Stimulated activated CD4-positive, alpha-beta T cell treated with anti-CD3 and anti-CD28 coated beads, Interleukin-1b, Interleukin-23, amount 100 ng/mL, for 4 hours (primary cell): Measurements from ENCODE around the gene DLGAP1.

Experiments used
- DNase-seq, 2 donors: peaks; one replicate each; pipeline ENCODE4 v3.0.0-alpha.2; 2020; ENCODE audit warnings: low read depth in 2 of 2

Gene DLGAP1

DNA sequence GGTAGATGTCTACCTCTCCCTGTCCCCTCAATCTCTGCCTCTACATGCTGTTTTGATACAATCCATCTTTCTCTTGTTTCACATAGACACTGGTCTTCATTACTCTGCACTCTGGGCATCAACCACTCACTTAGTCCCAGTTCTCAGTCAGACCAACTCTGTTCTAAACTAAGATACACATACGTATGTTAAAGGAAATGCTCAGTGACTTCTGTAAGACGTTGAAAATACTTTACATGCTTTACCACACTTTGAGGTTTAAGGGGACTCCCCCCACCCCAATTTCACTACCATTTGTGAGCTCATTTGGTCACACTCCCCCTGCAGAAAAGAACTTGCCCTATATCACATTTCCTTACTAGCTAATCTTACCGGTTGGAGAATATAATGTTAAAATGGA is 507.7 kb downstream of the DLGAP1 start:
- no peak for DNase-seq

DNA sequence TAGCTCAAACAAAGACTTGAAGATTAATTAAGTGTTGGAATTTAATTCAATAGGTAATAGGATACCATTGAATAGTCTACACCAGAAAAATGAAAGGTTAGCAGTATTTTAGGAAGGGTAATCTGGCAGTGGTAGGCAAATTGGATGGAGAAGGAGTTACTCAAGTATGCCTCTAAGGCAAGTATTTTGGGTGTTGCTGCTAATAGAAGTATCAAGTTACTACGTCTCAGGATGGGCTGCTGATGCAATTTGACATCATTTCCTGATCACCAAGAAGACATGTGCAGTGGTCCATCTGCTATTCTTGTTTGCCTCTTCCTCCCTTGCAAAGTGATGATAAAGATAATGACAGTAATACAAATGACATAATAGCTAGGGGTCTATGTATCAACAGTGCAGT is 519.8 kb downstream of the DLGAP1 start:
- DNase-seq = no peak

DNA sequence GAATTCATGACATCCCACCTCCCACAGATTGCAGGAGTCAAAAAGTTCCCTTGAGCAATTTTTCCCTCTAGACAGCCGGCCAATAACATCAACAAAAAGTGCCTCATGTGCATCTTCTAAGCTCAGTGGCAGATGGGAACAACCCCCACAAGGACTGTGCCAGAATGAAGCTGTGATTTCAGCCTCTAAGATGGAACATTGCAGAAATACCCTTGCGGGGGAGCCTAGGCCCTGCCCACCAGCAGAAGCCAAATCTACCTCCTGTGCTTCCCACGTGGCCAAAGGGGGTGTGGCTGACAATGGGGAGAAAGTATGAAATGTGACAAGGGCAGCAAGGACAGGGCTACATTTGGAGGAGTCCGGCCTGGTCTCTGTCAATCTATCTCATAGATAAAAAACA is 522.8 kb downstream of the DLGAP1 start:
- no peak for DNase-seq

DNA sequence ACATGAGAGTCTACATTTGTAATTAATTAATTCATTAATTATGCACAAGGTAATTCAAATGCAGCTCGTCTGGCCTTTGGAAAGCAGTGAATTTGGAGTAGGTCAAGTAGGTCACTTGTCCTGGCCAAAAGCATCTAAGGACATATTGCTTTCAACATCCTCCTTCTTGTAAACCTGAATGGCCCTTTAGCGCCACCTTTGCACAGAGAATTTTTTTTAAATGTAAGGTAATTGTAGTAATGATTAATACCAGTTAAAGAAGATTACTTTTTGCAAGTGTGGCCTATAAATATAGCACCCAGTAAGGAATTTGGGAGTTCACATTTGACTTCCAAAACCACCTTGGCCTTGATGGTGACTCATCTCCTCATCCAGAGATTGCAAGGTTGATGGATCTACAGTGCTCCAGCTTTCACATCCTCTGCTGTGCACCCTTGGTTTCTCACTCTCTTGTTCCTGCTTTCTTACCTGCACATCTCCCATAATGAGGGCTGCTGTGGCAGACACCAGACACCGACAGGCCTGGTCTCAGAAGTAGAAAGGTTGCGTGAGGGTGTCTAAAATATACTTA is 523.5 kb downstream of the DLGAP1 start:
- no peak for DNase-seq

DNA sequence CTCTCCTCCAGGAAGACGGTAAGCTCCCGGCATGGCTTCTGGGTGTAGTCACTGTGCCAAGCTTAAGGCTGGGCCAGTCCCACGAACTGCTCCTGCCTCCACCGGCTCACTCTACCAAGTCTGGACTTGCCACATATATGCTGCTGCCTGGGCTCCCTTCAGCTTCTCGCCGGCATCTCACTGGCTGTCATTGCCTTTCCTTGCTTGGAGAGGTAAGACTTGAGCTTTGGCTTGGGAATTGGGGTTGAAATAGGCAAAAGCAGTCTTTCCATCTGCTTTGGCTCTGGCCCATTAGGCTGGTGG is 524.1 kb downstream of the DLGAP1 start:
- DNase-seq = no peak

DNA sequence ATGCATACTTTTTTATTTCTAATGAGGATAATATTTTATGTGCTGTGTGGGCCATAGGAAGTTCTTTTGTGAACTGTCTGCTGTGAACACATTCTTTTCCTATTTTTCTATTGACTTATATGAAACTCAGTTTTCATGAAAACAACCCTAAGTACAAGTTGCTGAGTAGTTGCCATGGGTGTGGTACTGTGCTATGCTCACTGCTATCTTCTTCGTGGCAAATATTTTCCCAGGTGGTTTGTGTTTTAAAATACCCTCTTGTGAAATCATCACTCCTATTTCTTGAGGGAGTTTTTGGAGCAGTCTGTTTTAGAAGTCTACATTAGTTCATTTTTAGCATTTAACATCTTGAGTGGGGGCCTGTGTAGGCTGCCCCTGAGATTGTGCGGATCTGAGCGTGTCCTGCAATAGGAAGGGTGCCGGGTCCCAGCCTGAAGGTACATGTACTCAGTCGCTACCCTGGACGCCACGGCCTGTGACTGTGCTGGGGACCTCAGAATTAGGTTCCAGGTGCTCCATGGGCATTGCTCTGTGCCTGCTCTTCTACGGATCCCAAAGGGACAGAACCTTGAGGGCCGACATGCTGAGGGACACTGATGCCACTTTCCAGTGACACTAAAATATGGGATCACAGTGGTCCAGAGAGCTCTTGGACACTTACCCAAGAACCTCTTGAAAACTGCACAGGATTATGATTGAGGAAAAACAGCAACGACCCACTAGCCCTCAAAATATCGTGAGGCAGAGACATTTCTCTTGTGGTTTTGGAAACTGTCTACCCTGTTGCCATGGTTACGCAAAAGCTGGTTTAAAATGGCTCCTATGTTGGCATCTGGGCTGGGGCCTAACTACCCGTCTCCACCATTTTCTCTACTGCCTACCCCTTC is 524.7 kb downstream of the DLGAP1 start:
- no peak for DNase-seq

DNA sequence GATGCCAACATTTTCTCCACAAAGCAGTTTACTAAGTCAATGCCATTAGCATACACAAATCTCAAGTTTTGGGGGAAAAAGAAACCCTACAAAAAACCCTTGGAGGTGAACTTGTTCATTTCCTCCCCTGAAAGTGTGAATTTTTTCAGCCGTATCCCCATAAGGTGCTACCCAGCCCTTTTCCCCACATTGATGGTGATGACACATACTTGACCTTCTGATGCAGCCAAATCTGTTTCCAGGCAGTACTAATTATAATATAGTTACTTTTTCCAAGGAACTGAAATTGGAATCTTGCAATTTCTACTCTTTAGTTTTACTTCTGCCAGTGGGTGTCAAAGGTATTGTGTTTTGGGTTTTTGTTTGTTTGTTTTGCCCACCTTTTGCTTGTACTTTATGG is 530.7 kb downstream of the DLGAP1 start:
- no peak for DNase-seq

DNA sequence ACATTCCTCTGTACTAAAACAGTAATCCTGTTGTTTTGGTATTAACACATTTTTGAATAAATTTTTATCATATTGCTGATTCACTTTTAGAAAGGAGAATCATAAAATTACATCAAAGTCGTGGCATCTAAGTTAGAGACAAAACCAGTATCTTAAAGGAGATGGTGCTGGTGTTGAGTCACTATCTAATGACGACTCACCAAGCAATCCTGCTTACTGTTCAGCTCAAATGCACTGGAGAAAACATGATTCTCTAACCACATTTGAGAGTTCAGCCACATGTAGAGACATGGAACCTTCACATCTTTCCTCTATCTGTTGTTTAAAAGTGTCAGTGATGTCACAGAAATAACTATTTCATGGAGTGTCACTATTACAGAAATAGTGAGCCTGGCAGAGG is 531.4 kb downstream of the DLGAP1 start:
- no peak for DNase-seq

DNA sequence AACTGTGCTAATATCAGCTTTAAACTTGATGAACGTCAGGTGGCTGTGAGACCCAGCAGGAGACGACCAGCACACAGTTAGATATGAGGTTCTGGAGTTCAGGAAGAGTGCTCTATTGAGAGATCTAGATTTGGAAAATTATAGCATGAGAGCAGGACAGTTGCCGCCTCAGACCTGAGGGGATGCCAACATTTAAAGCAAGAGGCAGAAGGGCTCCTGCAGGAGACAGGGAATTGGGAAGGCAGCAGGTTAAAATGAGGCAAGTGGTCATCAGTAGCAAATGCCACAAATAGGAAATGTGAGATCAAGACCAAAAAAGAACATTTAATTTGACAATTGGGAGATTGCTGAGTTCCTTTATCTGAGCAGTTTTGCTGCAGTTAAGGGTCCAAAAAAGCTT is 533.3 kb downstream of the DLGAP1 start:
- DNase-seq = no peak

DNA sequence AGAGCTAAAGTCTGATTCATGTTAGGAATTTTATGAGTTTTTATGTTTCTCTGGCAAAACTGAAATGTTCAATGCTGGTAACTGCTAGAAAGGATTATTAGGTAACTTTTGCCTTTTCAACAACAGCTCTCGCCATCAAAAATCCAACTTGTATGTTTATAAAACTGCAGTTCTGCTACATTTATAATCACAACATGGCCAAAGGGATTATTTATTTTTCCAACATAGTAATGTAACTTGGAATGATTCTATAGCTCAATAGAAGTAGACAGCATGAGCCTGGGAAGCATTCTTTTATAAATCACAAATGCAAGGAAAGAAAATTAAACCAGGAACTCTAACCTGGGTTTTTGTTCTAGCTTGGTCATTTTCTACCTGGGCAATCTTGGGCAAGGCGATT is 534.3 kb downstream of the DLGAP1 start:
- no peak for DNase-seq

DNA sequence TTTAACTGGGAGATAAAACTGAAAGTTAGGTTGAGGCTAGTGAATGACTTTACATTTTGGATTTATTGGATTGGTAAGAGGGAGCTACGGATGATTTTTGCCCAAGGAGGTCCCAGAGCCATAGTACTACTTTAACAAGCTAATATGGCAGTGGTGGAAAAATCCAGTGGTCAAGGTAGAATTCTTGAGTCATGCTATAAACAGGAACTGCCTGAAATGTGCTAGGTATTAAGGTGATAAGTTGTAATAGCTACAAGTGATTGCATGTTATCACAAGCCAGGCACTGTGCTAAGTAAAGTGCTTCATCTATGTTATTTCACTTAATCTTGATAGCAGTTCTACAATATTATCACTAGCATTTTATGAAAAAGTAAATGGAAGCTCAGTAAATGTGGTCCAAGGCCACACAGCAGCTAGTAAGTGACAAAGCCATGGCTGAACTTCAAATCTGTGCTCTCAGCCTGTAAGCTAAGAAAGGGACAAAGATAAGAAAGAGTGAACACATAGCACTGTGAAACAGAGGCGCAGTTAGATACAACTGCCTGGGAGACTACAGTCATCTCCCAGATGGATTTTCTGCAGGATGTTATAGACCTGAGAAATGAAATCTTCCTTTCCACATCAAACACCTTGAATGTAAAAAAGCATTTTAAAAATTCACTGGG is 535.6 kb downstream of the DLGAP1 start:
- DNase-seq = no peak

DNA sequence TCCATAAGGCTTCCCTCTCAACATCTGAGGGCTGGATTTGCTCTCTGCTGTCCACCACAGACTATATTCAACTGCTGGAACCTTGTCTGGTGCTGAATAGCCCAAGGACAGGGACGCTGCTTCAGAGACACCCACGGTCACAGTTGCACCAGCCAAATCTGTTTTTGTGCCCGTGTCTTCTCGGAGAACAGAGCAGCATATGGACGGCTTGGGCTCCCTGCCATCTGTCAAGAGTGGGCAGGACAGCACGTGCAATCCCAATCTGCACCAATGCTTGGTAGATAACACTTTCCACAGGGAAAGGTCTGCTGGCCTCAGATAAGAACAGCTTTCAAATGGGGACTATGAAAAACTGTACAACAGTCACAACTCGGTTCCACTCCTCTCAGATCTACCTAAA is 539.0 kb downstream of the DLGAP1 start:
- no peak for DNase-seq

DNA sequence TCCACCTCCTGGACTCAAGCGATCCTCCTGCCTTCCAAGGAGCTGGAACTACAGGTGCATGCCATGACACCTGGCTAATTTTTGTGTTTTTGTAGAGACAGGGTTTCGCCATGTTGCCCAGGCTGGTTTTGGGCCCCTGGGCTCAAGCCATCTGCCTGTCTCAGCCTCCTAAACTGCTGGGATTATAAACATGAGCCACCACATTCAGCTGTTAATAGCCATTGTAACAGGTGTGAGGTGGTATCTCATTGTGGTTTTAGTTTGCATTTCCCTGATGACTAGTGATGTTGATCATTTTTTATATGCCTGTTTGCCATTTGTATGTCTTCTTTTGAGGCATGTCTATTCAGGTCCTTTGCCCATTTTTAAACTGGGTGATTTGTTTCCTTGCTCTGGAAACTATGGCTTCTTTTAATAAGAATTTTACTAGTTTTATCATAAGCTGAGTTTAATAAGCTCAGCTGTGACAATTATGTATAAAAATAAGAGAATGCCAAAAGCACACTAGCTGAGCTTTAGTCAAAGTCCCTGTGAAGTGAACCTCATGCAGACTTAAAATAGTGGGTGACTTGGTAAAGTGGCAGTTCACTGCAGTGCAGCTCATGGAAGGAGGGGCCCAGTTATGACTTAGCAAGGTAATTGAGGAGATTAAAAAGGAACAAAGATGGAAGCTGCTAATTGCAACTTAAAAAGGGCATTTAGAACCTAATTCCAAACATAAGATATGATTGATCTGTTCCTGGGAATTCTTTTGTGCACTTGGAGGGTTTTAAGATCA is 540.1 kb downstream of the DLGAP1 start:
- no peak for DNase-seq

DNA sequence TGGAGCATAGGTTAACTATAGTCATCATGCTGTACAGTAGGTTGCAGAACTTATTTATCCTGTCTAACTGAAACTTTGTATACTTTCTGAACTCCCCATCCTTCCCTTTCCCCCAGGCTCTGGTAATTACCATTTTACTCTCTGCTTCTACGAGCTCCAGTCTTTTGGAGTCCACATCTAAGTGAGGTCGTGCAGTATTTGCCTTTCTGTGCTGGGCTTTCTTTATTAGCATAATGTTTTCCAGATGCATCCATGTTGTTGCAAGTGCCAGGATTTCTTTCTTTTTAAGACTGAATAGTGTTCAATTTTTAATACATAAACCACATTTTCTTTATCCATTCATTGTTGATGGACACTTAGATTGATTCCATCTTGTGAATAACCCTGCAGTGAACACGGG is 541.0 kb downstream of the DLGAP1 start:
- DNase-seq = no peak

DNA sequence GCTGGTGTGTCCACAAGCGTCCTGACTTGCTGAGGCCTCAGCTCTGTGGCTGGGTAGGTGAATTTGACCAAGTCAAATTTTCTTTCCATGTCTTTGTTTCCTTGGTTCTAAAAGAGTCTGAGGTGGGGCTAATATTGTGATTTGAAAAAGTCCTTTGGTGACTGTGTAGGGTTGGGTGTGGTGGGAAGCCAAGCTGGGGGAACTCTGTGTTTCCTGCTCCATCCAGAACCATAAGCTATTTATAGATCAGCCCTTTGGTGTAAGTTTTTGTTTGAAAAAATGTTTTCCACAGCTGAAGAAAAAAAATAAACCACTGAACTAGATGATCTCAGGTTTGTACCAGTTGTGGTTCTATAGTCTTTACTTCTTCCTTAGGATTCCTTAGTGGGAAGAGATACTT is 542.4 kb downstream of the DLGAP1 start:
- no peak for DNase-seq

DNA sequence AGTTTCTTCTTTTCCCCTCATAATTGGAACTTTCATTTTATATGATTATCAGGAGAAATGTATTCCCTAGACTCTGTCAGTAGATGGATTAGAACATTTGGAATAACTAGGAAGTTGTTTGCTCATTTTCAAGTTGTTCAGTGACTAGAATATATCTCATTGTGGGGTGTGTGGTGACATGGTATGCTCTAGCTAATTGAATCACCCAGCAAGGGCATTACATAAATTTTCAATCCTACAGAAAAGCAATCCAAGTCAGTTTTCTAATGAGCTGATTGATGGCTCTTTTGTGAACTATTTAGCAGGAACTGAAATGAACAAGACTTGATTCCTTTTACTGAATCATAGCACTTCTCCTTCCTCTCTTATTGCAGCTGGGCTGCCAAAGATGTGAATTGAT is 543.7 kb downstream of the DLGAP1 start:
- no peak for DNase-seq

DNA sequence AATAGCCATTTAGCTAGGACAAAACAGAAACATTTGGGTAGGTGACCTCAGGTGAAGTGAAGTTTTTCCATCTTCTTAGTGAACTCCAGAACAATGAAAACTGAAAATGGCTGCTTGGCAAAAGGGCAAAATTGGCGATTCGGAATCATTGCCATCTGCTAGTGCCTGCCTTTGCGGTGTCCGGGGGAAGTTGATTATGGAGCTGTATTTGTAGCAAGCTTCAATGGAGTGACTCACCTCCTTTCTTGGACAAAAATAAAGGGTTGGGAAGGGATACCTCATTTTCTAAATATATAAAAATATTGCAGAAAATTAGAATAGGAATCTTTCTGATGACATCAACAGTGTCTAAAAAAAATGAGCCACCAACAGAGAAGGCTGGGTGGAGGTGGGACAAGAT is 544.6 kb downstream of the DLGAP1 start:
- DNase-seq = no peak

DNA sequence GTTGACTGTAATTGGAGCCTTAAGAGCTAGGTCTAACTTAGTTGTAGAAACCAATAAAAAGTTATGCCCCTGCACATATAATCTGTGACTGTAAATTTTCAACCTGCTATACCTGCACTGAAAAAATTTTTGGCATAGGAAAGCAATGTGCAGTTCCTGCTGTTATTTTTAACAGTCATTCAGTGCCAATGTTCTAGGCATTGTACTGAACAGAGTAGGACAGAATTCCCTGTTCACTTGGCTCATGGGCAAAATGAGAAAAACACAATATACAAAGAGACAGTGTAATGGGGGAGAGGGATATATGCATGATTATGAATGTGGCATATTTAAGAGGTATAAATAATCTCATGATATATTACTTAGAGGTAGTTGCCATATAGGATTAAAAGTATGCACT is 547.2 kb downstream of the DLGAP1 start:
- DNase-seq = no peak

DNA sequence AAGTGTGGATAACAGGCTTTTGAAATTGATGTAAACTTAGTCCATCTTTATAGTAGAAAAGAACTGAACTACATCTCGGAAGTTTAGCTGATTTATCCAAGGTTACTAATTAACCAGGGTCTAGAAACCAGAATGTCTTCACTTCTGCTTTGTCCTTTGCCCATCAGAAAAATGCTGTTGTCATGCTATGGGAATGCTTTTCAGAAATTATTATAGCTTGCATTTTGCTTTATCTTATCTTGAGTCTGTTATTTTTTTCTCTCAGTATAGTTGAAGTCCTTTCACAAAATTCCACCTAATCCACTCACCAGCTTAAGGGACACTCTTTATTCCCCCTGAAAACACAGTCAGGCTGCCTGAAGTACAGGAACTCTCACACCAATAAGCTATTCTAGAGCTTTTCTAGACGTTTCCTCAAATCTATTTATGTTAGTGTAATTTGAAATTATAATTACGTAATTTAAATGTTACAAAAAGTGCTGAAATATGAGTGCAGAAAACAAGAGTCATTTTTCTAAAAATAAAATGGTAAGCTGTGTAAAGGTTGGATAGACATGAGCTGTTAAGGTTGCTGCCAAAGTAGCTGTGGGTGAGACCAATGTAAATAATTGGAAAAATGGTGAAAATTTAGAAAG is 548.9 kb downstream of the DLGAP1 start:
- DNase-seq = no peak

DNA sequence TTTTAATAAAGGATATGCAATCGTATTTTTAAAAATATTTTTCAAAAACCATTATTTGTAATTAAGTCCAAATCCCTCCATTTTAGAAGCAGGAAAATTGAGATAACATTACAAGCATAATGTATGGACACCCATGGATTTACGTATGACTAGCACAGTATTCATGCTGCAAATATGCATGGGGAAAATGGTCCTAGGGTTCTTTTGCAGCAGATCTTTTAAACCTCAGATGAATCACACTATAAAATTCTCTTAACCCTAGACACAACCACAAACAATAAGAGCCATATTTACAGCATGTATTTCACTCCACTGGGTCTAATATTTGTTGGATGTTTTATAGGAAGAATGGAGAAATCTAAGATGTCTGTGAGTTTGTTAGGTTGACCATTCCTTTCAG is 551.8 kb downstream of the DLGAP1 start:
- no peak for DNase-seq

DNA sequence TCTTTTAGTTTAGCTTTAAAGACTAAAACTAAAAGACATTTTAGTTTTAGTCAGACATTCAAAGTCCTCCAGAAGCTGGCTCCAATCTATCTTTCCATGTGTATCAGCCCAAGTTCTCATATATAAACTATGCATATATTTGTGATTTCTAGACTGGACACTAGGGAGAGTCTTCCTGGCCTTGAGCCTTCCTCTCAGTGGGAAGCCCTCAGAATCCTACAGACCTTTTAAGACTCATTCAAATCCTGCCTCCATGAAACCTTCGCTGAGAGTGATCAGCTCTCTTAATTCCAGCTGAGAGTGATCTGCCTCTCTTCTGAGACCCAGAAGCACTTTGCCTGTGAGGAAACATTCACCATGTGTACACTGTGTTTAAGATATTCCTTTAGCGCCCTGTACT is 552.4 kb downstream of the DLGAP1 start:
- no peak for DNase-seq

DNA sequence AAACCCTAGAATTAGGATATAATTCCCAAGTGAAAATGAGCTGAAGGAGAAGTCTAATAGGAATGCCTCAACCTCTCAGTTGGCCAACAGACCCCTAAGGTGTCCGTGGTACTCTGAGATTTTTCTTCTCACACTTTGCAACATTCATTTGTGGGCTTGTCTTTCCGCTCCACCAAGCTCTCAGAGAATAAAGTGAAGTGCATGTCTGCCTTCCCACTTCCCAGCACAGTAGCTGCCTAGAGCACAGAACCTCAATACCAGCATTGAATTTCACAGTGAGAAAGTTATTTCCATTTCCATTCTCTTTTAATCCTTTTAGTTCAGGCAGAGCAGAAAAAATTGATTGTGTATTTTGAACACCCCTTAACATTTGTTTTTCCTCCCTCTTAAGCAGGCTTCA is 553.3 kb downstream of the DLGAP1 start:
- DNase-seq = no peak
